NCI-H2029 (cell line): ENCODE results near the gene TMEM88.
"Not testable (repeated sequence)": the region's sequence is repeated elsewhere in the genome, so short reads cannot be mapped to it uniquely, and the experiment has no call there.

ENCODE experiments used
- DNase-seq: peaks from one replicate; lab custom pipeline; 2025; lab: John Stamatoyannopoulos, UW

Gene TMEM88

GRCh38 chr17:7856011-7856810 lies 1.3 kb downstream of the TMEM88 start:
- DNase-seq, result no peak

- DNase-seq, result peak; percentile 95
These were observed 2.2 kb downstream of the TMEM88 start, which contains the start of gene NAA38 for GRCh38 chr17:7856811-7857712. Gene NAA38 (minus strand): TSS chr17:7857559. CDS start chr17:7857463, 96 bp downstream.

GRCh38 chr17:7857713-7858521 lies 3.1 kb downstream of the TMEM88 start, which contains the start of gene CYB5D1:
Gene CYB5D1 (plus strand): TSS chr17:7858003. CDS start chr17:7858135, 132 bp downstream.
- peak; percentile 88 for DNase-seq

GRCh38 chr17:7858522-7858810 lies 3.6 kb downstream of the TMEM88 start:
- no peak for DNase-seq

- no peak for DNase-seq
These were observed 4.2 kb downstream of the TMEM88 start for GRCh38 chr17:7859028-7859427.

GRCh38 chr17:7862692-7863437 lies 8.0 kb downstream of the TMEM88 start:
- DNase-seq, result no peak

- DNase-seq, result not testable (repeated sequence)
These were observed 9.5 kb downstream of the TMEM88 start for GRCh38 chr17:7864384-7864783.

- no peak for DNase-seq
These were observed 10.3 kb downstream of the TMEM88 start for GRCh38 chr17:7864995-7865650.

- no peak for DNase-seq
These were observed 13.0 kb downstream of the TMEM88 start for GRCh38 chr17:7867881-7868329.

- DNase-seq, result no peak
These were observed 18.2 kb downstream of the TMEM88 start for GRCh38 chr17:7873051-7873450.

GRCh38 chr17:7875804-7876370 lies 21.0 kb downstream of the TMEM88 start:
- no peak for DNase-seq

GRCh38 chr17:7878234-7878633 lies 23.4 kb downstream of the TMEM88 start:
- no peak for DNase-seq

- DNase-seq, result no peak
These were observed 25.4 kb downstream of the TMEM88 start for GRCh38 chr17:7880076-7880868.

- peak; percentile 54 for DNase-seq
These were observed 26.6 kb downstream of the TMEM88 start for GRCh38 chr17:7881276-7882054.

GRCh38 chr17:7882068-7882467 lies 27.2 kb downstream of the TMEM88 start:
- peak; percentile 54 for DNase-seq

GRCh38 chr17:7882629-7883028 lies 27.8 kb downstream of the TMEM88 start:
- no peak for DNase-seq

- no peak for DNase-seq
These were observed 29.0 kb downstream of the TMEM88 start for GRCh38 chr17:7883781-7884386.
